ENCODE data around the gene TIMP4.

TIMP4 gene

DNA sequence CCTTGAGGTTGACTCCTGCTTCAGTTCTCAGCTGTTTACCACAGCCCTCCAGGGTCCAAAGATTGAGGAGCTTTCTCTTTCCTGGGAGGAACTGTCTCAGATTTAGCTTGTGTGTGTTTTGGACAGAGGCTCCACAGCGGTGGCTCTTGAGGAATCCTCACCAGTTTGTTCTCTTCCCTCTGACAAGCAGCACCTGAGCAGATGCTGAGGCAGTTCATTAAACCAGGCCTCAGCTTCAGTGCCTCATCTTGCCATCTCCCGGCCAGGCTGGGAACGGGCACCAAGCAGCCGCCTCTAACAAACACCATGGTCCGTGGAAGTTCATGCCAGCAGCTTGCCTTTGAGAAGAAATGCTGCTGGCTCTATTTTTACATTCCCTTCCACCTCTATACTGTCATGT, 25.8 kb upstream of the TIMP4 start:
- DNase-seq, result no peak

DNA sequence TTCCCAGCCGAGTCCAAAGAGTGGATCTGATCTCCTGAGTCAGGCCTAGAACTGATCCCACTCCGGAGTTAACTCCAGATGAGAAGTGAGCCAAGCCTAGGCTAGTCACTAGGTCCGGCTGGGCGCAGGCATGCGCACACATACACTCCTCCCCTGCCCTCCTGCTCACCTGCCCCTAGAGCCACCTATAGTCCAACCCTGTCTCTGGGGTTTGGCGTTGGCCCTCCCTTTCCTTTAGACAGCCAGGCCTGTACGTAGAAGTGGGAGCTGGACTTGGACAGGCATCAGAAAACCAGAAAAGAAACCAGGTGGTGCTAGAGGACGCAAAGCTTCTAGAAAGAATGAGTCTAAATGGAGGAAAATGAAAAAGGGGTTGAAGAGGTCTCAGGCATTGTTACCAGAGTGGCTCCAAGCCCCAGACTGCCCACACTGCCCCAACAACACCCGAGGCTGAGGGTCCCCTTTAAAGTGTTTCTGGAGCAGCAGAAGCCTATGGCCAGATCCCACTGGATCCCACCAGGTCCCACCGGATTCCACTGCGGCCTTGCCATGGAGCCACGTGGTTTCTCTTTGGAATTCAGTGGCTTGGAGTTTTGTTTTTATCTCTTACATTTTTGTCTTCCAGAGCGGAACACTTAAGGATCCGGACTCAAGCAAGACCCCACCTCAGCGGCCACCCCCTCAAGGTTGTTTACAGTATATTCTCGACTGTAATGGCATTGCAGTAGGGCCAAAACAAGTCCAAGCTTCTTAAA, 24.2 kb upstream of the TIMP4 start:
- no peak for DNase-seq

DNA sequence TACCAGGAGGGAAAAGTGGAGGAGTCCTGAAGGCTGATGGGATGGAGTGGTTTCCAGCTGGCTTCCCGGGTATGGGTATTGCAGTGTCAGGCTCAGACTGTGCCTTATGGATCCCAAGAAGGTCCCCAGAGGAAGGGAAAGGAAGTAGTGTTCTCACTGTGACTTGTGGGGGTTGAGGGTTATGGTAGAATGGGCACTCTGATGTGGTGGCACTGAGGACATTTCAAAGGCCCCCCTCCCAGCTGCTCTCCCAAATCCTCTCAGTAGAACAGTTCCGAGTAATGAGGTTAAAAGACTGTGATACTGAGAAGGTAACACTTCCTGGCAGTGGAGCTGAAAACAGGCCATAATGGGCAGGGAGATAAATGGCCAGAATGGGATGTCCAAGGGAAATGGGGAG, 23.1 kb upstream of the TIMP4 start:
- no peak for DNase-seq

DNA sequence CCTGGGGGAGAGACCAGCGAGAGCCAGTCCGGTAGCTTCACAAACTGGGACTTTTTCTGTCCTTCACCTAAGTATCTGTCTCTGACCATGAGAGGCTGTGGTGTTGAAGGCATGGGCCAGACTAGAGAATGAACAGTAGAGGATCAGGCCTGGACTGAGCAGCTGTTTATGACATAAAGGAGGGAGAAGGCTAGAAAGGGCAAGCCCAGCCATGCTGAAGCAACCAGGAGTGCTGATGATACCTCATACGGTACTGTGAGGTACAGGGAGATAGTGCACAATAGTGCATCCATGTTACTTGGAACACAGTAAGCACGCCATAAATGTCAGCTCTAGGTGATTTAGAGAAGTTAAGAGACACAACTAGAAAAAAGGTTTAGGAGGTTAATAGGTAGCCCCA, 22.6 kb upstream of the TIMP4 start:
- DNase-seq, result no peak

DNA sequence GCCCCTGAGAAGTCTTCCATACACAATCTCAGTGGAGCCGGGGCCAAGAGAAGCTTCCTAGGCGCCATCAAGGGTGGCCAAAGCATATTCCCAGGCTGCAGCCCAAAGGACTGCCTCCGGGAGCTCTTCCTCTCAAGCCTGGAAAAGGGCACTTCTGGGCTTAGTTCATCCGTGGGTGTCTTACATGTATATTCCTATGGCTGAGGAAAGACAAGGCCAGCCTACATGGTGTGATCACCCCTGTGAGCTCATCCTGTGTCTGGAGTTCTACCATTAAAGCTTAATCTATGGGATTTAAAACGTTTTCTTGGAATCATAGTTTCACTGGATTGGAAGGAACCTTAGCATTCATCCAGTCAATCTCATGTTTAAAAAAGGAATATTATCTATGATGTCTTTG, 21.9 kb upstream of the TIMP4 start:
- no peak for DNase-seq

DNA sequence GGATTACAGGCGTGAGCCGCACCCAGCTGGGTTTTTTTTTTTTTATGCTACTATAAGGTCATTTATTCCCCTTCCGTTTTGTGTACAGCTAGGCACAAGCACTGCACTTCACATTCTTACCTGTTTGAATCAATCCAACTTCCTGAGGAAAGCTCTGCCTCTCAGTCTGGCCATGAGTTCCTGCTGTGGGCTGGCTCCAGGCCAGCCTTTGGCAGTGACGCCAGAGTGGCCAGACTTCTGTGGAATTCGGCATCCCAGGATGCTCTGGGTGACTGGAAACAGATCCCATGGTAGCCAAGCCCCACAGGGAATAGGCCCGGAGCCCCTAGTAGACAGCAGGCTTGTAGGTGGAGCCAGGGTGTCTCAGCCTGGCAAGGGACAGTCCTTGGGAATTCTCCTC, 21.5 kb upstream of the TIMP4 start:
- no peak for DNase-seq

DNA sequence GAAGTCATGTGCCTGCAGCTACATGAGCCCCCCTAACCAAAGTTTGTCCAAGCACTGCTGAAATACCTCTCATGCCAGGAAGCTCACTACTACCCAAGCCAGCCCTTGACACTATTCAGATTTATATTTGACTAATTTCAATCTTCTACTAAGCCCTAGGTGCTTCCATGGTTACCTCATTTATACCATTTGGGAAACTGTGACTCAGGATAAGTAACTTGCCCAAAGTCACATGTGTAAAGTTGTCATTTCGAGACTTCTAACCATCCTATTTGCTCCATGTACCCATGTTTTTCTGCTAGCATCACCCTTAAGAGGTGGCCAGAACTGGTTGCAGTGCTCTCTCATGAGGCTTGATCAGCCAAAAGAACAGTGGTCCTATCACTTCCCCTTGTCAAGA, 20.7 kb upstream of the TIMP4 start:
- DNase-seq, result no peak

DNA sequence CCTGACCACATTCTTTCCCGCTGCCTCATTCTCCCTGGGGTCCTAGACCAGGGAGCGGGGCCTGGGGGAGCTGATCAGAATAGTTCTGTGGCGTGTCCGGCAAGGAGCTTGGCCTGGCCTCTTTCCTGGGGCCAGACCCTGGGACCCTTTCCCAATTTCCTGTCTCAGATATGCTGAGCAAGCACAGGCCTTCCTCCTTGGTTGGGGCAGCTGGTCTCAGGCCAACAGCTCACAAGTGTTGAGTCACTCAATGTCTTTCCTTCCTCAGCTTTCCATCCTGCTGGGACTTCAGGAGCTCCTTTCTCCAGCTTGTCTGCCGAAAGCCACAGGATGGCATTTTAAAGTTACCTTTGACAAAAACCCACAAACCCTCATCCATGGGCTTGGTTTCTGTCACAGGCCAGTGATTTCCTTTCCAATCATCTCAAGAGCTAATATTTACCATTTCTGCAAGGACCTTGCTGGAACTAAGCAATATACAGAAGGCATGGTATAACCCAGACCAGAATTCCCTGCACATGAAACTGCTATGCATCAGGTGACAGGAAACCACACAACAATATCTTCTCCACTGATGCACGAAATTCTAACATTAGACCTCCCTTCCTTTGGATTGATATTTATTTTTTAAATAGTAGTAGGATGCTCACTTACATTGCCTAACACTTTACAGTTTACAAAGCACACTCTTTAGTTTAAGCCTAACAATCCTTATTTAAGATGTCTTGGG, 19.5 kb upstream of the TIMP4 start:
- DNase-seq, result no peak

DNA sequence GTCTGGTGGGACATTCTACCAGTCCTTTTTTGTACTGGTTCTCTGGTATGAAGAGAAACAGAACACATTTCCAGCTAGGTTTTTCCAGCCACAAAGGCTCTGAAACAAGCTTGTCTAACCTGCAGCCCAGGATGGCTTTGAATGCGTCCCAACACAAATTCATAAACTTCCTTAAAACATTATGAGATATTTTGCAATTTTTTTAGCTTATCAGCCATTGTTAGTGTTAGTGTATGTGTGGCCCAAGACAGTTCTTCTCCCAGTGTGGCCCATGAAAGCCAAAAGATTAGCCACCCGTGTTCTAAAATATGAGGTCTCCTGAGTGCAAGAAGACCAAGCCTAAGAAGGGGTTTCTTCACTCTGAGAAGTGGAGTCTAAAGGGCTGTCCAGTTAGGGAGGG, 18.4 kb upstream of the TIMP4 start:
- no peak for DNase-seq

DNA sequence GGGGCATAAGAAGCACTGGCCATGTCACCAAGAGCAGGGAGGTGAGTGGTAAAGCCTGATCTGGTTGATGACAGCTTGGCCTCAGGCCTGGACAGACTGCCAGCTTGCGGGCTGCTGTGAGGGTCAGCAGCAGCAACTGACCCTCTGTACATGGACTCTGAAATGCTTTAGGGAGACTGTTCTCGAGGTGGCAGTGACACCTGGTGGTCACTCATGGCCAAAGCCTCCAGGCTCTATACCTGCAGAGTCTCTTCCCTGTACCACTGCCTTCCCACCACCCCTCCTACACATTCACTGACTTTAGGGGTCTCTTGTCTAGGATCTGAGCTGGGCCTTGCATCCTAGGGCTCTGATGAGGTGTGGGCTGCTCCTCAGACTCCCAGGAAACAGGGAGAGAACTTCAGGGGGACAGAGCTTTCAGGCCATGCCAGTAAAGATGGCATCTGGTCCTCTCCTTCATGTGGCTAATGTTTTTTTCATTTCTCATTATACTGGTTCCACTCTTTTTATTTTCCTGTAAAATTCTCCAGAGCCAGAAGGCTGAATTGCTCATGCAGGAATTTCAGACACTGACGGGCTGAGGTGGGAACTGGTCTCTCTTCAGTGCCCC, 17.2 kb upstream of the TIMP4 start:
- peak; percentile 14 for DNase-seq

DNA sequence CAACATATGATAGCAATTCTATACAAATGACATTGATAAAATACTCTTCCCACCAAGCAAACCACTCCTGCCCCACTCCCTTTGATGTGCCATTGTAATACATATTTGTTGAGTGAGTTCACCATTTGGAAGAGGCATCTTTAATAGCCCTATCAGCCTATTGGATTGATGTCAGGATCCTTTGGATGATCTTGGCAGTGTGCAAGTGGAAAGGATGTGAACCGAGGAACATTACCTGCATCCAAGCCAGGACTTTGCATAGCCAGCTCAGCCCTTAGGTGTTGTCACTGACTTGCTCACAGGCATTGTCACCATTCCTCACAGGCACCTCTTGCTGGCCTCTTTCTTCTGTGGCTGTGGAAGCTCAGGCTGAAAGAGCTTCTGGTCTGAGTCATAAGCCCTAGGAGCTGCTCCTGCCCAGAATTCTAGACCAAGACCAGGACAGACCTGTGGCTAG, 16.5 kb upstream of the TIMP4 start:
- DNase-seq, result no peak

DNA sequence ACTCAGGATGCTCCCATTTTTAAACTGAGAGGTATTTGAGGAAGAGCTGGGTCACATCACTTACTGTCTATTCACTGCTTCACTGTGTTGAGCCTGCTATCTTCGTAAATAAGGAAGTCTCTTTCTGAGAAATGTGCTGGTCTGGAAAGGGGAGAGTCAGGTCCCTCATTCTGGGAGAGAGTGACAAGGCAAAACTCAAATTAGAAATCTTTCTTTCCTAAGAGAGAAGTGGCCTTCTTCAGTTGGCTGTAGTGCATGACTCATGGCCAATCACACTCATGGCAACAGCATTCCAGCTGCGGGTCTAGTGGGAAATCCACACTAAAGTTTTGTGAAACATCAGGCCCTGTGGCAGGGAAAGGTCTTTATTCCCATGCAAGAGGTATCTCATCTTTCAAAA, 11.5 kb upstream of the TIMP4 start:
- no peak for DNase-seq

DNA sequence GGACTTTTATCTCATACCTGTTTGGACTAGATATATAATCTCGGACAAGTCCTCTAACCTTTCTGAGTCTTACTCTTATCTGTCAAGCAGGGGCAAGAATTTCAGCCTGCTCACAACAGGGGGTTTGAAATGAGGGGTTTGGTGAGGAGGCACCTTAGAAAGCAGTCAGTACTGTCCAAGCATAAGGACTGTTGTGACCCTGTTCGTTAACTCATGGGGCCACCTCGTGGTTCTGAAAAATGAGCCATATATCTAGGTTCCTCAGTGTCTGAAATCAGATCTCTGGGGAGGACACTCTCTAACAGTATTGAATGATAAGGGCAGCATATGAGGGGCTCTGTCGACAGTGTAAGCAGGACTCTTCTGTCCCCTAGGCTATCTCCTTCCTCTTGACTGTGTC, 7.2 kb upstream of the TIMP4 start:
- no peak for DNase-seq

DNA sequence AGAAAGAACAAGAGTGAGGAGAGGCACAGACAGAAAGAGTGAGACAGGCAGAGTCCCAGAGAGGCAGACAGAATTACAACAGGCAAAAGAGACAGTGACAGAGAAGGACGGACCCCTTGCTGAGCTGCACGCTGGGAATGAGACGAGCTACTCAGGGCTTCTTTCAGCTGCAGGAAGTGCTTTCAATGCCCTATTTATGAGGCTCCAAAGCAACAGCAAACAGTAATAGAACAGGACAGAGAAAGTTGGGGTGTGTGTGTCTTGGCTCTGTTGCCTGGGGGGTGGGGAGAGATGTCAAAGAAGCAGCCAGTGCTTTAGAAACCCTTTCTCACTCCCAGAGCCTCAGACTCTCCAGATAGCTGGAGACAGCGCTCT, 502 bp upstream of the TIMP4 start:
- DNase-seq, result peak; percentile 87

DNA sequence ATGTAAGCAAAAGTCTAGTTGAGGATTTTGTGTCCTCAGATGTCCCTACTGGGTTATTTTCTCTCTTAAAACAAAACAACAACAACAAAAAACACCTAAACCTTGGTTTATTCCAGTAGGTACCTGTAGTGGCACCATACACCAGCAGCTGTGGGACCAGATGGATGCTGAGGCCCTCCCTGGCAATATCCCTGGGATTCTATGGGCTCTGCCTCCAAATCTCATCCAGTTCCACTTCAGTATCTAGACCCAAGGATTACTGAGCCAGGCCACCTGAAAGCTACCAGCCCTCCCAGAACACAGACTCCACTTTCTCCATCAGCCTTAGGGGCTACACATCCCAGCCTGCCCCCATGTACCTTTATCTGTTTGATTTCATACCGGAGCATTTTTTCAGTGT, 1.7 kb downstream of the TIMP4 start:
- no peak for DNase-seq

DNA sequence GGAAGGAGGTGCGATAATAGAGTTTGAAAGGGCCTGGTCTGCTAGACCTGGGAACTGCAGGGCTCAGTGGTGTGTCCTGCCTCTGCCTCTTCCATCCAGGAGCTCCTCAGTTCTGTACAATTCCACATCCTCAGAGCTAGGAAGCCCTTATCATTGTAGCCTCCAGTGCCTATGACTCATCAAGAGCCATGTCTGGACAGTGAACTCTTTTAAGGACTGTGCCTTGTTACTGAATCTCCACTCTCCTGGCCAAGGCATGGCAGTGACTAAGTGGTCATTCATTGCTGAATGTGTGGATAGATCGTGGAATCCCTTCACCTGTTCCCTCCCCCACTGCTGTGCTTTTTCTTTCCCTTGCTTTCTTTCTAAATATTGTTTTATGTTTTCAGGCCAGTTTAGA, 2.9 kb downstream of the TIMP4 start:
- no peak for DNase-seq

DNA sequence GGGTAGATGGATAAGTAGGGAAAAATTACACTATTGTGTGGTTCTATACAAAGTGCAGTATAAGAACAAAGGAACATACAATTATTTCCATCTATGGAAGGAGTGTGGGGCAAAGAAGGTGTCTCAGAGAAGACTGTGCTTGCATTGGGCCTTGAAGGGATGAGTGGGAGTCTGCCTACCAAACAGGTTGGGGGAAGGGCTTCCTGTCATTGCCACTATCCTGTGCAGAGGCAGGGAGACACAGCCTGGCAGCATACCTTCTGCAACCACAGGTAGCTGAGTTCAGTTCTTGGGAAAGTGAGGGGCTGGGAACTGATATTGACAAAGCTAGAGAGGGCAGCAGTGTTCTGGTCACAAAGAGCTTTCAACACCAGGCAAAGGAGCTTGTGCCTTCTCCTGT, 3.4 kb downstream of the TIMP4 start:
- DNase-seq, result no peak

DNA sequence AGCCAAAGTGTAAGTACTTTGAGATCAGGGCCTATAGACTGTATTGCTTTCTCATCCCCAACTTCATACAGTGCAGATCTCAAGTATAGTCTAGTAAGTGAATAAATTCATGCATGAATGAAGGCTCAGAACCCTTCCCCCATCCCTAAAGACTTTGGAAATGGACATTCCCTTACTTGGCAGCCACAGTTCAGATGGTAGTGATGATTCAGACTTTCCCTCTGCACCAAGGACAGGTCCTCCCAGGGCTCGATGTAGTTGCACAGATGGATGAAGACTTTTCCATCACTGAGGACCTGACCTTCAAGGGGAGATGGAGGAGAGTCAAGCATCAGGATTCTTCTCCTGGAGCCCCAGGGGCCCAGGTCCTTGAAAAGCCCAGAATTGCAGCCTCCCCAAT, 4.6 kb downstream of the TIMP4 start:
- no peak for DNase-seq

DNA sequence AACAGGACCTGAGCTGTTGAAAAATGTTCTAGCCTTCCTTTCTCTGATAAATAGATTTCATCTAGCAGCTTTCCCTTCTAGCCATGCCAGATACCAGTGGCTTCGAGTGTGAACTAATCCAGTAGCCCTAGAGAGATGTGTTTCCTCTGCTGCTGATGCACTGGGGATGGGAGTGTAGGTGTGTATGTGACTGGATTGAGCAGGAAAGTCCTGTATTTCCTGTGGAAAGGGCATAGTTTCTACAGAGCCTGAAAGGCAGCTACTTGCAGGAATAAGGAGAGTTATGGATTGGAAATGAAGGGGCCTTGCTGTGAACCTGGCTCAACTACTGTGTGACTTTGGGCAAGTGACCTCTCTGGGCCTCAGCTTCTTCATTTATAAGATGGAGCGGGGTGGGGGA, 8.6 kb downstream of the TIMP4 start:
- no peak for DNase-seq

DNA sequence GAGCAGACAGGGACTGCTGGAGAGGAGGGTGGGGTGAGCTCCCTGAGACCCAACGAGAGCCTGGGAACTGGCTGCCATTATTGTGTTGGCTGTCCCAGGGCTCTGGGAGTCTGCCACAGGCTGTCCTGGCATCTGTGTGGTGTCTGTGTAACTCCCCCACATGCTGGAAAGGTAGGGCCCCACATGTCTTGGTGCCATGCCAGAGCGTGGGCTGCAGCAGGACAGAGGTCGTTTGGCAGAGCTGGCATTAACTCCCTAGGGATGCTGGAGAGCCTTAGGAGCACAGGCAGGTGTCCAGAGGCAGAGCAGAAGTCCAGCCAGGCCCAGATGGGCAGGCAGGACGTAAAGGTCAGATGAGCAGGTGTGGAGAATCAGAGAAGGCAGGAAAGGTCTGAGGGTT, 9.7 kb downstream of the TIMP4 start:
- DNase-seq, result no peak

DNA sequence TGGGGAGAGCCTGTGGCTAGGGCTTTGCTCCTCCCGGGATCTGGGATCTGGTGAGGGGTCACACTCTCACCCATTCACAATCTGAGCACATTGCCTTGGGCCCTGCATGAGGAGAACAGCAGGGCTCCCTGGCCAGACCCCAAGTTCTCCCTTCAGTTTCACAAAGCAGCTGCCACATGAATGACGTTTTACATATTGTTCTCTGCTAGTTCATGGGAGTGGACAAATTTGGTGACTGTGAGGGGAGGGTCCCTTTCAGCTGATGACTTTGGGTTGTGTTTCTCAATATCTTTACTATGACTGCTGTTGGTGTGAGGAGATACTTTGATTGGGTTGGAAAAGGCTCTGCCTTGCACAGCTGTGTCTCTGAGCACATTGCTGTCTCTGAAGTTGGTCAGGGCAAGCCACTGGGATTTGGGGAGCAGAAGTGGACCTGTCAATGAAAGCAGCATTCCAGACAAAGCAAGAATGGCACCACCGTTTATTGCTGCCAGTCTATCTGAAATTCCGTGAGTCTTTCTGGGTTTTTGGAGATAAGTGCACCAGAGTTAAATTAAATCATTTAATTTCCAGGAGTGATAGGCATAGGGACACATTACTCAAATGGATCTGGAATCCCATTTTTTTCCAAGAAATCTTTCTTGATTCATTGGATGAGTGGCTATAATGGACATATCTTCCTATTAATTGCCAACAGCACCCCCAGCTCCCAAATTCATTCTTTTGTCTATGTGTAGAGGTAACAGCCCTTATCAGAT, 10.3 kb downstream of the TIMP4 start:
- no peak for DNase-seq

DNA sequence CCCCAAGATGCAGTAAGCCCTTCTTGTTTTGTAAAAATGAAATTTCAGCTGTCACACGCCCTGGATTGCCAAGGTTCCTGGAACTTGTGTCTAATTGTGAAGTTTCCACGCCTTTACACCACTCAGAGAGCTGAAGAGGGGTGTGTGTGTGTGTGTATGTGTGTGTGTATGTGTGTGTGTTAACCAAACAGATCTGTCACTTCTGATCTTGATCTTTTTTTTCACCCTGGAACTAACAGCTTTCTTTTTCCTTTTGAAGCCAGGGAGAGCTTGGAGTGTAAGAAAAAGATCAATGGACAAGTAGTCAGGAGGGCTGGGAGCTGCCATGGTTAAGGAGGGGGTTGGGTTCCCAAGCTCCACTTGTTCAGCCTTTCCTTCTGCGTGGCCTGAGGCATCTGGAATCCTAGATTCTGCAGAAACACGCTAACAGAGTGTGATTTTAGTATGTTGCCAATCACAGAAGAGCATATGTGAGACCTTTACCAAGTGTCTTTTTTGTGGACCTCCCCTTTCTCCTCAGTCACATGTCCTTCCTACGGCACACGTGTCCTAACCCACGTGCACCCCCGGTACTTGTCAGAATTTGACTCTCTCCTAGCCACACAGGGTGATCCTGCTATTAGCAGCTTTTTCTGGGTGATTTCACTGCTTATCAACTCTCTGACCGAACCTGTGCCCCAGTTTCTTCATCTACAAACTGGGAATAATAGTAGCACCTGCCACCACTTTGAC, 11.5 kb downstream of the TIMP4 start:
- no peak for DNase-seq

DNA sequence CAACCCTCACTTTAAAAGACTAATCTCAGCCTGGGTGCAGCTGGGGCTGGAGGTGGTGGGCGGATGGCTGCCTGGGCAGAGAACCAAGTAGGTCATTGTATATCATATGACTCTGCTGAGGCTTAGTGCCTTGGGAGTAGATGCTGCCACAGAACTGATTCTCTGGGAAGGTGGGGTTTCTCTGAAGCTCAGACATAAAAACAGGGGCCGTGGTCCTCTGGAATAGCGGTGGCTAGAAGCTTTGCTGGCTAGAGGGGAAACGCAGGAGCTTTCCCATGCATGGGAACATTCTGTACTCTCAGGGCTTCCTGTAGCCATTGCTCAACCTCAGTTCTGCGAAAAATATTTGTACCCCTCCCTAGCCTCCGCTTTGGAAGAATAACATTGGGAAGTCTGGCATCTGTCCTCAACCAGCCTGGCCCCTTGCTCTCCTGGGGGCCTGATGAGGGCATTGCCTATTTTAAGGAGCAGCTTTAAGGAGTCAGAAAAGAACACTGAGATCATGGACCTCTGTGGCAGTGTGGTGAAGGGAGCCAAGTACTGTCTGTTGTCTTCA, 14.7 kb downstream of the TIMP4 start:
- DNase-seq, result no peak

All from NCI-H146 (cell line).